HFF-Myc (cell line): Measurements from ENCODE around the gene INSR.

Source experiments
- DNase-seq: peaks from one replicate; pipeline ENCODE4 v3.0.0-alpha.2; 2011; ENCODE audit warnings: low read depth; ENCODE audit errors: extremely low read depth
- H3K4me3 ChIP-seq: replicated peaks from 2 replicates; pipeline ENCODE4 v1.5.1; 2011; ENCODE audit warnings: low read depth, mild to moderate bottlenecking, control low read depth, low read length
- CTCF ChIP-seq: IDR thresholded peaks from 2 replicates; pipeline ENCODE4 v1.5.1; 2012; ENCODE audit warnings: mild to moderate bottlenecking, low read depth, low read length, control low read depth; ENCODE audit errors: missing control alignments

Gene INSR

GRCh38 chr19:7117248-7117647 is 177.0 kb downstream of the INSR start:
- no peak overlapping the region for H3K4me3 ChIP-seq
- TF ChIP-seq CTCF: no peak
- DNase-seq: no peak

GRCh38 chr19:7115721-7116120 is 178.5 kb downstream of the INSR start:
- DNase-seq: no peak
- no peak overlapping the region for H3K4me3 ChIP-seq
- TF ChIP-seq CTCF: no peak

- DNase-seq: no peak
- no peak overlapping the region for H3K4me3 ChIP-seq
- no peak for TF ChIP-seq CTCF
These were observed 181.0 kb downstream of the INSR start for GRCh38 chr19:7113233-7113632.

GRCh38 chr19:7112675-7113074 is 181.5 kb downstream of the INSR start:
- TF ChIP-seq CTCF: no peak
- no peak overlapping the region for H3K4me3 ChIP-seq
- DNase-seq: no peak

GRCh38 chr19:7109678-7110289 is 184.4 kb downstream of the INSR start:
- no peak for TF ChIP-seq CTCF
- no peak overlapping the region for H3K4me3 ChIP-seq
- no peak for DNase-seq

- TF ChIP-seq CTCF: no peak
- H3K4me3 ChIP-seq: no peak overlapping the region
- DNase-seq: no peak
These were observed 187.2 kb downstream of the INSR start for GRCh38 chr19:7106711-7107657.
